ENCODE results near the gene TMTC3. TPM values are rescaled to one million over a fixed set of nuclear protein-coding genes. Genes with fewer than 3 reads are reported as not detected.

TMTC3 gene
- total RNA-seq, 1 donor from 2014 or later: 23.6 TPM

DNA sequence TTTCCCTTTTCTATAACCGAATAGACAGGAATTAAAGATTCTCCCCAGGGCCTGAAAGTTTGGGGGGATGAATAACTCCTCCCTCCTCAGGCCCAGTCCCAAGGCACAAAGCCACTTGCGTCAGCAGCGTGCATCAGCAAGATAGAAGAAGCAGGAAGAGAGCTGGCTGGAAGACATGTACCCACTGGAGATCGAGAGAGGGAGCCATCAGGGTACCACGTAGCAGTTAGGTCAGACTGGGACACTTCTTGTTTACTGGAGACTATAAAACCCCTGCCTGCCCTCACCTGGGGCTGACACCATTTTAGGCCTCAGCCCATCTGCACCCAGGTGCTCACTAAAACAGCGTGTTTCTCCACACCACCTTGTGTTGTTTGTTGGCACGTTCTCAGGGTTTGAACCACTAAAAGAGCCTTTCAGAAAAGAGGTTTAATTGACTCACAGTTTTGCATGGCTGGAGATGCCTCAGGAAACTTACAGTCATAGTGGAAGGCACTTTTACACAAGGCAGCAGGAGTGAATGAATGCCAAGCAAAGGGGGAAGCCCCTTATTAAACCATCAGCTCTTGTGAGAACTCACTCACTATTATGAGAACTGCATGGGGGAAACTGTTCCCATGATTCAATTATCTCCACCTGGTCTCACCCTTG lies 93.2 kb downstream of the TMTC3 start:
- Mint-ChIP-seq H3K27ac (ENCODE audit: unreplicated experiment) (no peak overlapping the region), H3K36me3 (ENCODE audit: low read depth) (no peaks in the 10 kb centered on the region), H3K9me3 (peaks cover 3% of the 10 kb centered on the region), H3K4me1 (no peaks in the 10 kb centered on the region), H3K27me3 (ENCODE audit: low read depth) (no peaks in the 10 kb centered on the region), H3K4me3 (no peak overlapping the region)
- TF ChIP-seq, protein P1, sequence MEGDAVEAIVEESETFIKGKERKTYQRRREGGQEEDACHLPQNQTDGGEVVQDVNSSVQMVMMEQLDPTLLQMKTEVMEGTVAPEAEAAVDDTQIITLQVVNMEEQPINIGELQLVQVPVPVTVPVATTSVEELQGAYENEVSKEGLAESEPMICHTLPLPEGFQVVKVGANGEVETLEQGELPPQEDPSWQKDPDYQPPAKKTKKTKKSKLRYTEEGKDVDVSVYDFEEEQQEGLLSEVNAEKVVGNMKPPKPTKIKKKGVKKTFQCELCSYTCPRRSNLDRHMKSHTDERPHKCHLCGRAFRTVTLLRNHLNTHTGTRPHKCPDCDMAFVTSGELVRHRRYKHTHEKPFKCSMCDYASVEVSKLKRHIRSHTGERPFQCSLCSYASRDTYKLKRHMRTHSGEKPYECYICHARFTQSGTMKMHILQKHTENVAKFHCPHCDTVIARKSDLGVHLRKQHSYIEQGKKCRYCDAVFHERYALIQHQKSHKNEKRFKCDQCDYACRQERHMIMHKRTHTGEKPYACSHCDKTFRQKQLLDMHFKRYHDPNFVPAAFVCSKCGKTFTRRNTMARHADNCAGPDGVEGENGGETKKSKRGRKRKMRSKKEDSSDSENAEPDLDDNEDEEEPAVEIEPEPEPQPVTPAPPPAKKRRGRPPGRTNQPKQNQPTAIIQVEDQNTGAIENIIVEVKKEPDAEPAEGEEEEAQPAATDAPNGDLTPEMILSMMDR (conservative IDR thresholded peaks at IDR 0.05): no peak
- no peak for DNase-seq (ENCODE audit: low read depth, low spot score)

DNA sequence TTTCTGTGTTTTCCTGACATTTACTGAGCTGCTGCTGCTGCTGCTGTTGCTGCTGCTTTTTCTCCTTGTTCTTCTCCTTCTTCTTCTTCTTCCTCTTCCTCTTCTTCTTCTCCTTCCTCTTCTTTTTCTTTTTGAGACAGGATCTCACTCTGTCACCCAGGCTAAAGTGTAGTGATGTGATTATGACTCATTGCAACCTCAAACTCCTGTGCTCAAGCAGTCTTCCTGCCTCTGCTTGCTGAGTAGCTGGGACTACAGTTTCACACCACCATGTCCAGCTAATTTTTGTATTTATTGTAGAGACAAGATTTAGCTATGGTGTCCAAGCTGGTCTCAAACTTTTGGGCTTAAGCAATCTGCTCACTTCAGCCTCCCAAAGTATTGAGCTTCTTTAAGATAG lies 95.8 kb downstream of the TMTC3 start:
- DNase-seq (ENCODE audit: low read depth, low spot score): no peak
- Mint-ChIP-seq H3K36me3 (ENCODE audit: low read depth) (no peaks in the 10 kb centered on the region), H3K27me3 (ENCODE audit: low read depth) (no peaks in the 10 kb centered on the region), H3K4me1 (no peaks in the 10 kb centered on the region), H3K9me3 (peaks cover 8% of the 10 kb centered on the region), H3K27ac (ENCODE audit: unreplicated experiment) (no peak overlapping the region), H3K4me3 (no peak overlapping the region)
- TF ChIP-seq, protein P1 (conservative IDR thresholded peaks at IDR 0.05): no peak

DNA sequence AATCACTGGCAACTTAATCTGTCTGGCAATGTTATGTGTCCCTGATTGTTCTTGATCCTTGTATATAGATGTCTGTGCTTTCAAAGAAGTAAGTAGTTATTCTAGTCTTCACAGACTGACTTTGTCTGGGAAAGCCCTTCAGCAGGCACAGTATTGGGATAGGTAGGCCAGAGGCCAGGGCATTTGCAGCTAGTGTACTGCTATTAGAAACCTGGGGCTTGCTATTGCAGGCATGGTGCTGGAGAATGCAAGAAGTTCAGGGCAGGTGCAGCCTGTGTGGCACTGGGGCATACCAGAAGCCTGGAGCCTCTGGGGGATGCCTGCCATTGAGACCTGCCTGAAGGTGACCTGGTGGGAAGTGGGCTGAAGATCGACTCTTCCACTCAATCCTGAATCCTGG lies 96.3 kb downstream of the TMTC3 start:
- no peaks in the 10 kb centered on the region for H3K36me3 Mint-ChIP-seq (ENCODE audit: low read depth)
- TF ChIP-seq, protein P1 (conservative IDR thresholded peaks at IDR 0.05): no peak
- no peak overlapping the region for H3K27ac Mint-ChIP-seq (ENCODE audit: unreplicated experiment)
- DNase-seq (ENCODE audit: low read depth, low spot score): no peak
- H3K9me3 Mint-ChIP-seq: peaks cover 8% of the 10 kb centered on the region
- H3K4me1 Mint-ChIP-seq: no peaks in the 10 kb centered on the region
- H3K27me3 Mint-ChIP-seq (ENCODE audit: low read depth): no peaks in the 10 kb centered on the region
- H3K4me3 Mint-ChIP-seq: no peak overlapping the region

DNA sequence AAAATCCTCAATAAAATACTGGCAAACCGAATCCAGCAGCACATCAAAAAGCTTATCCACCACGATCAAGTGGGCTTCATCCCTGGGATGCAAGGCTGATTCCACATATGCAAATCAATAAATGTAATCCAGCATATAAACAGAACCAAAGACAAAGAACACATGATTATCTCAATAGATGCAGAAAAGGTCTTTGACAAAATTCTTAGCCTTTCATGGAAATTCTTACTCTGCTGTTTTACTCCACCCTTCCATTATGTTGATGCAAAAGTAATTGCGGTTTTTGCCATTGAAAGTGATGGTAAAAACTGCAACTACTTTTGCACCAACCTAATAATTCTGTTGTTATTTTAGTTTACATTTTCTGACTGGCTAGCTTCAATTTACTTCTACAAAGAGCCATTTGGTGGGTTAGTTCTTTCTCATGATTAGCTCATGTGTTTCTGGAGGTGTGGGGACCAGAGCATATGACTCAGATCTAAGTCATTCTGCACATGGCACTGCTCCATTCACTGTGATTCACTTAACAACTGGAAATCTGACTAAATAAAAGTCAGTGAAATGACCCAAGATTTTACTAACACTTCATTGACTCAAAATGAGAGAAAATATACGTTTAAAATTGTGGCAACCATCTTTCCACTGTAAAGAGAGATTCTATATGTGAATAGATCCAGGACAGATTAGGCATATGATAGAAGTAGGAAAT lies 99.9 kb downstream of the TMTC3 start:
- no peaks in the 10 kb centered on the region for H3K36me3 Mint-ChIP-seq (ENCODE audit: low read depth)
- no peak overlapping the region for H3K27ac Mint-ChIP-seq (ENCODE audit: unreplicated experiment)
- no peak for DNase-seq (ENCODE audit: low read depth, low spot score)
- TF ChIP-seq, protein P1 (conservative IDR thresholded peaks at IDR 0.05): no peak
- H3K4me3 Mint-ChIP-seq: no peak overlapping the region
- peaks cover 8% of the 10 kb centered on the region for H3K9me3 Mint-ChIP-seq
- no peaks in the 10 kb centered on the region for H3K4me1 Mint-ChIP-seq
- H3K27me3 Mint-ChIP-seq (ENCODE audit: low read depth): no peaks in the 10 kb centered on the region

DNA sequence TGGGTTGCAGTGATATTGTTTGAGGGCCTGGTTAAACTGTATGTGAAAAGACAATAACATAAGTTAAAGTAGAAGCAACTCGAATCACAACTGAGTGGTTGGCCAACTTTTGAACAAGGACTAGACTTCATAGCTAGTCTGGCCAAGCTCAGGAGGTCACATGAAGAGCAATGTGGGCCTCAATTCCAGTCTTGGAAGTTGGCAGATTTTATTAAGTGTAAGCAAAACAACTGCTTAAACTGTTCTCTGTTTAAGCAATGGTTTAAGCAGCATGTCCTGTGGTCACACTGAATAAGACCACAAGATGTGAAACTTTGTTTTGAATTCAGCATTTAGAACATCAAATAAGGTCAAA lies 100.4 kb downstream of the TMTC3 start:
- TF ChIP-seq, protein P1 (conservative IDR thresholded peaks at IDR 0.05): no peak
- Mint-ChIP-seq H3K4me1 (no peaks in the 10 kb centered on the region), H3K36me3 (ENCODE audit: low read depth) (no peaks in the 10 kb centered on the region), H3K9me3 (peaks cover 8% of the 10 kb centered on the region), H3K4me3 (no peak overlapping the region), H3K27me3 (ENCODE audit: low read depth) (no peaks in the 10 kb centered on the region), H3K27ac (ENCODE audit: unreplicated experiment) (no peak overlapping the region)
- DNase-seq (ENCODE audit: low read depth, low spot score): no peak
